TTC549 (cell line): ENCODE data around the gene C15orf62.

Experiments
- FAIRE-seq: peaks from 2 replicates; lab custom pipeline; 2012; peaks lifted over from hg19 to GRCh38; lab: Jason Lieb, UNC

Gene C15orf62, protein sequence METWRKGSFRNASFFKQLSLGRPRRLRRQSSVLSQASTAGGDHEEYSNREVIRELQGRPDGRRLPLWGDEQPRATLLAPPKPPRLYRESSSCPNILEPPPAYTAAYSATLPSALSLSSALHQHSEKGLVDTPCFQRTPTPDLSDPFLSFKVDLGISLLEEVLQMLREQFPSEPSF

DNA sequence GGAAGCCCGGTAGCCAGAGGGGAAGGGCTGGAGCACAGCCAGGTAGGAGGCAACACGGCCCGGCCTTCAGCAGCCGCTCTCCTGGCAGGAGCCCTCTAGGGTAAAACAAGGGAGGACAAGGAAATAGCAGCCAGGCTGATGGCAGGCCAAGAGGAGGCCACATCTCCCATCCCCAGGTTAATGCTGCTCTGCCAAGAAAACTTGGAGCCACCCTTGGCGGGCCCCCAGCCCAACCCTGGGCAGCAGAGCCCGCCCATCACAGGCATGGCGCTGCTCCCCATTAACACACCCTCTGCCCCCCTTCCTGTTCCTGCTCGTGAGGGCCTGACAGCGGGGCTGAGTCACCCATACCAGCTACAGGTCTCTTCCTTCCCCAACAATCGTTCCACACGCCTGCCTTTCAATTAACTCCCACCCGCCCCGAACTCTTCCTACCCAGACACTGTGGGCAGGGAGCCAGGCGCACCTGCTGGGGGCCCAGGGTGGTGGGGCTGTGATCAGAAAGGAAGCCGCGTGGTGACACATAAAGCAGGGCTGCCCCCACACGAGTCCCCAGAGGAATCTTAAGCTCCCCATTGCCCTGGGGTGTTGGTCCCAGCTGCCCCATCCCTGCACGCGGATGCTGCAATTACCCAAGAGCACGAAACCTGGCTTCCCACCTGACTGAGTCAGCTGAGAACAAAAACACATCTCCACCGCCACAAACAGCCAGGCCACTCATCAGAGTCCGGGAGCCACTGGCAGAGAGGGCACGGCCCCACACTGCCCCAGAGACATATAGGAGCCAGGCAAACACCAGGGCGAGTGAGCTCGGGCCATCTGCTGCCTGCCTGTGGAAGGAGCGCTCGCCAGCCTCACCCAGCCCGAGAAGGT is at the start of gene C15orf62:
Gene C15orf62 (plus strand): TSS at position 707 of the 873 bp plus-strand sequence. CDS start 516 bp downstream, outside the sequence.
- FAIRE-seq: no peak

DNA sequence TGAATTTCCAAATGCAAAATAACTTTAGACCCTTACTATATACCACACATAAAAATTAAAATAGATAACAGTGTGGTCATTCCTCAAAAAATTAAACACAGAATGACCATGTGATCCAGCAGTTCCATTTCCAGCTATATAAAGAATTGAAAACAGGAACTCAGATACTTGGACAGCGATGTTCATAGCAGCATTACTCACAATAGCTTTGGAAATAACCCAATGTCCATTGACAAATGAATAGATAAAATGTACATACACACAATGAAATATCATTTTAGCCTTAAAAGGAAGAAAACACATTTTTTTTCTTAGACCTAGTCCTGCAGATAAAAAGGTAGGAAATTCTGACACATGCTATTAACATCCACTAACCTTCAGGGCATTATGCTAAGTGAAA is 48.1 kb upstream of the C15orf62 start:
- FAIRE-seq: no peak

DNA sequence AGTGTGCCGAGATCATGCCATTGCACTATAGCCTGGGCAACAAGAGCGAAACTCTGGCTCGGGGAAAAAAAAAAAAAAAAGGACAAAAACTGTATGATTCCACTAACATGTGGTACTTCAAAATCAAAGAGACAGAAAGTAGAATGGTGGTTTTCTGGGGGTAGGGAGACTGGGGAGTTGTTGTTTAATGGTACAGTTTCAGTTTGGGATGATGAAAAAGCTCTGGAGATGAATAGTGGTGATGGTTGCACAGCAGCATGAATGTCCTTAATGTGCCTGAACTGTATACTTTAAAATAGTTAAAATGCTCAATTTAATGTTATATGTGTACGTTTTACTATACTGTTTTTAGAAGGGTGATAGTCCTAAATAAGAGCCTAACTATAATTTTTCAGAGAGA is 47.4 kb upstream of the C15orf62 start:
- no peak for FAIRE-seq

DNA sequence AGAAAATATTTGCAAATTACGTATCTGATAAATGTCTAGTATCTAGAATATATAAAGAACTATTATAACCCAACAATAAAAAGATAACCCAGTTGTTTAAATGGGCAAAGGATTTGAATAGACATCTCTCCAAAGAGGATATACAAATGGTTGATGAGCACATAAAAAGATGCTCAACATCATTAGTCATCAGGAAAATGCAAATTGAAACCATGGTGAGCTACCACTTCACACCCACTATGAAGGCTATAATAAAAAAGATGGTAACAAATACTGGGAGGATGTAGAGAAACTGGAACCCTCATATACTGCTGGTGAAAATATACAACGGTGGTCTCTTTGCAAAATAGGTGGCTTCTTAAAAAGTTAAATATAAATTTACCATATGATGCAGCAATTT is 46.8 kb upstream of the C15orf62 start:
- FAIRE-seq: no peak

DNA sequence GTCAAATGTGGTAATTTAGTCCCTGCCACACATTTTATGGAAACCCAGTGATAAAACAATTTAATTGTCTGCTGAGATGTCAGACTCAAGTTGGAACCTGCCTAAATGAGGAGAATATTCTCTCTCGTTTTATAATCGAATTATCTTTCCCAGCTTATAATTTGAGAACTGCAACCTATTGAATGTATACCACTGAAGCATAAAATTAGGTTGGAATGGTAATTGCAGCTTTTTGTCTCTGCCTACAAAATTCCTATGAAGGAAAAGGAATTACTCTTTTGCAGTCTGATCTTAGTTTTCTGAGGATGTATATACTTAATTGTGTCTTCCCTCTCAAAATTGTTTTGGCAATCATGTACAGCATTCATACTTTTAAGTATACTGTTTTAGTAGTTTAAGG is 45.9 kb upstream of the C15orf62 start:
- FAIRE-seq: no peak

DNA sequence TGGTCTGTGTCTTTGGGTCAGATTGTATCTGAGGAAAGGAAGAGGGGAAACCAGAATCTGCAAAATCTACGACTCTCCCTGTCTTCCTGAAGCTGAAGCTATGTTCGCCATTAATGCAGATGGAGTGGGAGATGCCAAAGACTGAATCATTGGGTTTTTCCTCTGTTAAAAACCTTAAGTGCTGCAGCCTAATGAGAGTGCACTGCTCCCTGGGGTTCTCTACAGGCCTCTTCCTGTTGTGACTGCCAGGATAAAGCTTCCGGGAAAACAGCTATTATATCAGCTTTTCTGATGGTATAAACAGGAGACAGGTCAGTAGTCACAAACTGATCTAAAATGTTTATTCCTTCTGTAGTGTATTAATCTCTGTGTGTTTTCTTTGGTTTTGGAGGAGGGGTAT is 38.7 kb upstream of the C15orf62 start:
- no peak for FAIRE-seq

DNA sequence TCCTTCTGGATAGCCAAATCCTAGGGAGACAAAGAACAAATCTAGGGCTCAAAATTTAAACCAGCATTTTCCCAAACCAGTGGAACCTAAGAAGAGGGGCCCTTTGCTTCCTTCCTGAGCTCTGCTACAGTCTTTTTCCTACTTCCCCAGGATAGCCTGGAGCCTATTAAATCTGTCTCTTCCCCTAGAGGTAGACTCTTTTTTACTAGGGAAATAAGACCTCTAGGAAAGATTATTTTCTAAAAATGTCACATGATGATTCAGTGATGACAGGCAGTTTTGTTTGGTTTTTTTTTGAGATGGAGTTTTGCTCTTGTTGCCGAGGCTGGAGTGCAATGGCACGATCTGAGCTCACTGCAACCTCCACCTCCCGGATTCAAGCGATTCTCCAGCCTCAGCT is 33.2 kb upstream of the C15orf62 start:
- FAIRE-seq: no peak

DNA sequence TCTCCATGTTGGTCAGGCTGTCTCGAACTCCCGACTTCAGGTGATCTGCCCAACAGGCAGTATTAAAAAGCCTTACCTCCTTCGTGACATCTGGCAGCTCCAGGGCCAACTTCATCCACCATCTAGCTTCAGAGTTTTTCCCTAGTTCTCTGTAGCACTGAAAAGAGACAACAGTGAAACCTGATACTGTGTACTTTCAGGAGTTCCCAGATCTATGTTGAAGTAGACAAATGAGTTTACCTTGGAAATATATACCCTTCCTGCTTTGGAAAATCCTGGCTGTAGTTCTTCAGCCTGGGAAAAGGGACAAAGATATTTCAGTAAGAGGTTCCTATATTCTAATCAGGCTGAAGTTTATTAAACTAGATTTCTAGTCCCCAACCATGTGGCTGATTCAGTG is 32.7 kb upstream of the C15orf62 start:
- no peak for FAIRE-seq

DNA sequence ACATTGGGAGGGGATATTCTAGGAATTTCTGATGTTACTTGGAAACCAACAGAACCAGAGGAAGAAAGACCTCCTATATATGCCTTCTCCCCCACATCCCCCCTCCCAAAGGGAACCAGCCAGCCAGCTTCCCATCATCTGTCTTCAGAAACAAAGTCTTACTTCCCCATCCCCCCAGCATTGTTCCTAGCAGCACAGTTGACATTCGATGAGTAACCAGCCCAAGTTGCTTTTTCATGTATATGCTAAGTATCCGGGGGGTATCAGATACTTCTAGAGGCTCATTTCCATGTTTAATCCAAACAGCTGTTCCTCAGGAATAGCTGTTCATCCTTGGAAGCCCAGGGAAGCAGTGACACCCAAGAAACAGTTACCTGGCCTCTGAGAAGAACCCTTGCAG is 30.7 kb upstream of the C15orf62 start:
- FAIRE-seq: no peak

DNA sequence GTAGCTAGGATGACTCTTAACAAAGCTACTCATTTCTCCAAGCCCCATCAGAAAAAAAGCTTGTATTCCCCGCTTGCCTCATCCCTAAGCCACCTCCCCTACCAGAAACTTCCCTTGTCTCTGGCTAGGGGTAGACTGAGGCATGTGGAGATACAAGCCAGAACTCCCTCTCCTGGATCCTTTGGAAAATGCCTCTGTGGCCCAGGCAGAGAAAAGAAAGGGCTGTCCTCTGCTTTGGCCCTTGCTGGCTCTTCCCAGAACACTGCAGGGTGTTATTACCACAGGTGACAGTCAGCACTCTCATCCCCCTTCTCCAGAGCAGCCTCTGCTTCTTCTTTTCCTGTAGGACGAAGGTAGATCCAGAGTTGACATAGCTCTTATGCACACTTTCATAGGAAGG is 29.9 kb upstream of the C15orf62 start:
- no peak for FAIRE-seq

DNA sequence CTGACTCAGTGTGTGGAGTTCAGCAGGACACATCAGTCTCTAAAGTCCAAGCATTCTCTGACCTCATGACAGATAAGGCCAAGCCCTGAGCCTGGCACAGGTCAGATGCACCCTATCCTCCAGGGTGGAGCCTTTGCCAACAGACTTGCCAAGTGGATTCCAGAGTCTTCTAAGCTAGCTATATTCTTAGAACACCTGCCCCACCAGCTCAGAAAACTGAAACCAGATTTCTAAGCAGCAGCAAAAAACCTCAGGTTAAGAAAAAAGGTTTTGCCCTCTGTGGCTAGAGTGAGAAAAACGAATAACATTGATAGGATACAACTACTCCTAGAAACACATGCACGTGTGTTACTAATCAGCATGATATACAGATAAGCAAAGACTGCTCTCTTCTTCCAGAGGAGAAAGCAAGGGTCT is 26.3 kb upstream of the C15orf62 start:
- no peak for FAIRE-seq

DNA sequence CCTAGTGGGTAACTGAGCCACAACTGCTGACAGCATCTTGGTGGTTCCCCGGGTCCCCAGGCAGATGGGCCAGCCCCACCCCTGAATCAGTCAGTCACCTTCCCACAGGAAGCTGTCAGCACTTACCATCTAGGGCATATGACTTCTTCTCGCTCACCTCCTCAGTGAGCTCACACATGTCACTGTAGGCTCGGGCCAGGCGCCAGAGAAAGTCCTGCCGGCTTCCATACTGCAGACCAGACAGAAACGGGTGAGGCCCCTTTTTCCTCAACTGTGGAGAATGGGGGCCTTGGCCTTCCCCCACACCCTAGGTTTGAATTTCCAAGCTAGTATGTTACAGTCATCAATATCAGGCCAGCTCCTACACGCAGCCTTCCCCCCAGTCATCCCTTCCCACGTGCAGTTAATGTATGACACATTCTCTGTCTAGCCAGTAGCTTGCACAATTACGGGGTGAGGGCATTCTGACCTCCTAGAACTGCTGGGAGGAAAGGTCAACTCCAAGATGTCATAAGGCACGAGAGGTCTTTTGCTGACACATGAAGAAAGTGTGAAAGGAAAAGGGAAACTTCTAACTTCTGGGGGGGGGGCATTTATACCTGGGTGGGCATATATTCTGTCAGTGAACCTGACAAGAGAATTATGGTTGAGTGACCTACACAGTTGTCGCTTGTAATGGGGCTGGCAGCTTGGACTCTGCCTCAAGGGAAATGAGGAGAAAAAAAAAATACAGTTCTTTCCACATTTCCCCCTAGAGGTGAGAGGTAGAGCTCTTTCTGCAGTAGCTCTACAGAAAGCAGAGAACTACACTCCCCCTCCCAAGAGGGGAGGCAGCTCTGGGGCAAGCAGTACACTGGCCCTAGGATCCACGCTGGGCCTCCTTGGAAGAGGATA is 25.6 kb upstream of the C15orf62 start:
- FAIRE-seq: no peak

DNA sequence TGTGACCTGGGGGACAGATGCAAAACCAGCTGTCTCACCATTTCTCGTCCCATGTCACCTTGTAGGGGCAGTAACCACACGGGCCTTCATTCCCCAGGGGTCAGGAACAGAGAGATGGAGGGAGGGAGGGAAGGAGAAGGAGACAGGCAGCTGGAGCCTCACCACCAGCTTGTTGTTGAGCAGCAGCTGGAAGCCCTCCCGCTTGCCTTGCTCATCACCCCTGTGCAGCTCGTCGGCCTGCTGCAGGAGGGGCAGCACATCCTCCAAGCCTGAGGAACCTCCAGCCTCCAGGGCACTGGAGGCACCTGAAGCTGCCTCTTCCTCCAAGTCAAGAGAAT is 25.0 kb upstream of the C15orf62 start:
- no peak for FAIRE-seq

DNA sequence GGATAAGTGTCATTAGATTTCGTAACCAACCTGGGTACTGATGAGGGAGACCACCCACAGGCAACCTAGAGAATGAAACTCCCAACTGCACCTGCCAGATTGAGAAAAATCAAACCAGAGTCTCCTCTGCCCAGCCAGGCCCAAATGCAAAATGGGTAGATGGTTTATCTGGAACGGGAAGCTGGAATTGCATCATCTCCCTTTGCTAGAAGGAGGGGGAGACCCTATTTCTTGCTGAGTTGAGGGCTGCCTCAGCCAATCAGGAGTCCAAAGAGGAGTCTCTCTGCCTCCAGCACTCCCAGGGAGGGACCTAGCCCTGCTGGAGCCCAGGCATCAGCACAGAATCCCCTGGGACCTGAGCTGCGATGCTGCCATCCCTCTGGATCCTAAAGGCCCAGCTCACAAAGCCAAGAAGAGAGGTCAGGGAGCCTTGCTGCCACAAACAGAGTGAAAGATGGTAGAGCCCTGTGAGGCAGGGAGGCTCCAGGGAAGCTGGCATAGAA is 22.8 kb upstream of the C15orf62 start:
- no peak for FAIRE-seq

DNA sequence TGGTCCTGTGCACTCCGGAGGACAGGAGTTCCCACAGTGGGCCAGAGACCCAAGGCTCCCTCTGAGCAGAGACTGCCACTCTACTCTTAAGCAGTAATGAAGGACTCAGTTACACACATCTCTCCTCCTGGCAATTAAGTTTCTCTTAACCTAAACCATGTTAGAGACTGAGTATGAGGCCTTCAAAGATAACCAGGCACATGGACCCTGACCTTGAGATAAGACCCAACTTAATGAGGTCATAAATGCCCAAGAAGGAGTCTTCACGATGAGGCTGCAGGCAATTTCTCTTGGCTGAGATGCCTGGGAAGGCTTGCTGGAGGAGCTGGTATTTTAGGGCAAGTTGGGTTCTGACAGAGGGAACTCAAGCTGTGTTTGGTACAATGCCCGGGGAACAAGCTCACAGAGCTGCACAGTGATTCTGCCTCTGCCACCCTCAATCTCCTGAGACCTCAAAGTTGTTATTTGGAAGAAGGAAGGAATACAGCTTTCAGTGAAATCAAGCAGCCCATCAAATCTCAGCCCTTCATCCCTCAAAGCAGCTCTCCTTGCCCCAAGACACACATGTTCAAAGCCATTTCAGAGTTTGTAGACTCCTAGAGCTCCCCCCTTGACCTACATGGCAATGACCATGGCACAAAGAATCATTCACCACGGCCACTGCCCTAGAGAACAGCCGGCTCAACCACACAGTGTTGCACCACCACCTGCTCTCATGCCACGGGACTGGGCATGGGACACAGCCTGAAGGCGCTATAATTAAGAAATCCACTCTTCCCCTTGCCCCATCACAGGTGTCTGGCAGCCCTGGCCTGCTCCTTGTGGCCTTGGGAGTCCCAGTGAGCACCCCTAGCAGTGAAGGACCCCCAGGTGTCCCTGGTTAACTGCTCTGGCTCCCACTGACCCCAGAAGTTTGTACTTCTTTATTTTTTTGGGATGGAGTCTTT is 21.8 kb upstream of the C15orf62 start:
- FAIRE-seq: no peak

DNA sequence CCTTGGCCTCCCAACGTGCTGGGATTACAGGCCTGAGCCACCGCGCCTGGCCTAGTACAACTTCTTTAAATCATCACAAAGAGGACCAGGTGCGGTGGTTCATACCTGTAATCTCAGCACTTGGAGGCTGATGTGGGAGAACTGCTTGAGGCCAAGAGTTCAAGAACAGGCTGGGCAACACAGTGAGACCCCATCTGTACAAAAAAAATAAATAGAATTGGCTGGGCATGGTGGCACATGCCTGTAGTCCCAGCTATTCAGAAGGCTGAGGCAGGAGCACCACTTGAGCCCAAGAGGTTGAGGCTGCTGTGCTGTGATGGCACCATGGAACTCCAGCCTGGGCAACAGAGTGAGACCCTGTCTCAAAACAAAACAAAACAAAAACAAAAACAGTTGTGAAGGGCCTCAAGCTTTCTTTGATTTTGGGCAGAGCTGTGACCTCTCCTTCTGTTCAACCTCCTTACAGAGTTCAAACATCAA is 20.6 kb upstream of the C15orf62 start:
- no peak for FAIRE-seq

DNA sequence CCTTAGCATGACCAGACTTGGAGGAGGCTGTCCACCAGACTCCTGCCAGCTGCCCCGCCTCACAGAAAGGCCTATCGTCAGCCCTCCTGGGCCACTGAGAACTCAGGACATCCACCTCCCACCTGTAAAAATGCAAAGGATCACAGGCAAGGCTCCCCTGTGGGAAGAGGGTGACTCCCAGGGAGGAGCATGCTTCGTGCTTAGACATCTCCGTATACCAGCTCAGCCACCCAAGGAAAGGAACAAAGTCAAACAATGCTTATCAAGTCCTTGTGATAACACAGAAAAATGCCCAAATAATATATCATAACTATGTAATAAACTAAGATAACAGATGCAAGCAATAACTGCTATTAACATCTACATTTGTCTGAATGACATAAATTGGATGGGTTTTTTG is 18.9 kb upstream of the C15orf62 start:
- no peak for FAIRE-seq

DNA sequence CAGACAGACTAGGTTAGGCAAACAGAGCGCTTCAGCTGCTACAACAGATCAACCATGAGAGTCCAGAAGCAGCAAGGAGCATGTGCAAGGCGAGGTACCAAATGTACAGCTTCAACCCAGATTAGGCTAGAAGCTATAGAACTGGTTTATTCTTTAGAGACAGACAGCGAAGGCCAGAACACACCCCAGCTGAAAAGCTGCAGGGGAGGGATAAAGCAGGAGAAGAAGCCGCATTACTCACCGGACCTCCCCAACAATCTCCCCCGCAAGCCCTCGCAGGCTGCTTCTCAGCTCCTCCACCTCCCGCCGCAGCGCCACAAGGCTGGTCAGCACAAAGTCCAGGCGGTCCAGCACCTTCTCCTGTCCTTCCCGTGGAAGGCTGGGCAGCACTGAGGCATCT is 18.0 kb upstream of the C15orf62 start:
- FAIRE-seq: no peak

DNA sequence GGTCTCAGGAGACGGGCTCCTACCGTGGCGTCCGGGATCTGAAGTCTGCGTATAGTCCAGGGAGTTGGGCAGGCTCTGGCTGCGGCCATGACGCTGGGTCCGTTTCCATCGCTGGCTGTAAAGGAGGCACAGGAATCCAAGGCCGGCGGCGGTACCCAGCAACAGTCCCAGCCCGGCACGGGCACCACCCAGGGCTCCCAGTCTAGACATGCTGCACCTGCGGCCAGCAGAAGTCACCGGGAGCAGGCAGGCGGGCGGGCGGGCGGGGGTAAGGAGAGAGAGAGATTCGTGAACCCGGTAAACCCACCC is 15.3 kb upstream of the C15orf62 start:
- FAIRE-seq: no peak

DNA sequence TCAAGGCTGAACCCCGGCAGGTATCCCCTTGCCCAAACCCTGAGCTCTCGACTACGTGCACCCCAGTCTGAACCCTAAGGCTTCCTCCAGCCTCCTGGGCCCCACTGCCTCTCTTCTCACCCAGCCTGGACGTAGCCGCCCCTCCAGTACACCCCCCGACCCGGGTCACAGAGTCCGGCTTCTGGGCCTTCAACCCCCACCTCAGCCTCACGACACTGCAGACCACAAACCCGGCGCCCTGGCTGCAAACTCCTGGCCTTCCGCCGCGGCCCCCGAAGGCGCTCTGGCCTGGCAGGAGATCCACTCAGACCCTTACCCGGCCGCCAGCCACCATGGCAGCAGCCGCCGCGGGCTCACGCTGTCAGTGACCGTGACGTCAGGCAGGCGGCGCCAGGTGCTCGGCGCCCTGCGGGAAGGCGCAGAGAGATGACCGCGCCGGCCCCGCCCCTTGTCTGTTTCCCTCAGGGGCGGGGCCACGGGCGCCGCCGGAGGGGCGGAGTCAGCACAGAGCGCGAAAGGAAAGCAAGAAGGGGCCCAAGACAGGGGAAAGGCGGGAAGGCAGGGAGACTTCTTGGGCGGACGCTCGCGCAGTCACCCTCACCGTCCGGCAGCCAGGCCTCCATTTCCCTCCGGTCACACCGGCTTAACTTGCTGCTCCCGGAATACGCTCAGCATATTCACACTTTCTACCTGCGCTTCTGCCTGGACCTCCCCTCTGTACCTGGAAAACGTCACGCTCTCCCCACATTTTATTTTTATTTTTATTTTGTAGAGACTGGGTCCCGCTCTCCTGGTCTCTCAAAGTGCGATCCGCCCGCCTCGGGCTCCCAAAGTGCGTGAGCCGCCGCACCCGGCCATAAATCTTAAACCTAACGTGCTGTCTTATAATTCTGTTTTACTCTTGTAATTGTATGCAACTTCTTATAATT is 14.6 kb upstream of the C15orf62 start, which contains the start of gene RMDN3:
Gene RMDN3 (minus strand): TSS at position 372 of the 929 bp plus-strand sequence. CDS start 471 bp downstream, outside the sequence.
- FAIRE-seq: peak; percentile 5
